ENCODE results near the gene S100A4. TPM values are rescaled to one million over a fixed set of nuclear protein-coding genes. Genes with fewer than 3 reads are reported as not detected.

The S100A4 gene
- total RNA-seq, 2 donors from 2014 or later: 144 to 156 TPM

GRCh38 chr1:153569465-153569864, 23.9 kb upstream of the S100A4 start:
- Histone ChIP-seq H3K9me3 (no peaks in the 10 kb centered on the region), H3K36me3 (no peaks in the 10 kb centered on the region), H3K4me1 (peaks cover 0 to 56% of the 10 kb centered on the region in 2 donors), H3K27ac (no peak overlapping the region), H3K4me3 (no peak overlapping the region), H3K27me3 (no peaks in the 10 kb centered on the region)
- no peak for TF ChIP-seq CTCF (IDR thresholded peaks at IDR 0.05)
- DNase-seq (ENCODE audit: low spot score): no peak

- no peaks in the 10 kb centered on the region for H3K27me3 ChIP-seq
- peaks cover 0 to 56% of the 10 kb centered on the region in 2 donors for H3K4me1 ChIP-seq
Observed at GRCh38 chr1:153568367-153569099, 22.9 kb upstream of the S100A4 start.

GRCh38 chr1:153567621-153568366, 22.2 kb upstream of the S100A4 start:
- DNase-seq (ENCODE audit: low spot score): no peak

More at GRCh38 chr1:153568367-153569099, 22.9 kb upstream of the S100A4 start:
- Histone ChIP-seq H3K4me3 (peak overlapping the region; percentile 10 to 23), H3K36me3 (no peaks in the 10 kb centered on the region), H3K27ac (peak overlapping the region; percentile 84 to 89), H3K9me3 (no peaks in the 10 kb centered on the region)
- peak; percentile 94 for DNase-seq (ENCODE audit: low spot score)
- peak; percentile 99 to 100 for TF ChIP-seq CTCF (IDR thresholded peaks at IDR 0.05)

GRCh38 chr1:153566414-153567371, 21.1 kb upstream of the S100A4 start:
- TF ChIP-seq CTCF (IDR thresholded peaks at IDR 0.05): no peak
- peaks cover 0 to 41% of the 10 kb centered on the region in 2 donors for H3K4me1 ChIP-seq

More at GRCh38 chr1:153567621-153568366, 22.2 kb upstream of the S100A4 start:
- Histone ChIP-seq H3K4me1 (peaks cover 0 to 50% of the 10 kb centered on the region in 2 donors), H3K27me3 (no peaks in the 10 kb centered on the region), H3K36me3 (no peaks in the 10 kb centered on the region), H3K9me3 (no peaks in the 10 kb centered on the region), H3K4me3 (peak overlapping the region in 1 of 2 donors; percentile 23), H3K27ac (peak overlapping the region; percentile 84 to 89)
- TF ChIP-seq CTCF (IDR thresholded peaks at IDR 0.05): no peak

More at GRCh38 chr1:153566414-153567371, 21.1 kb upstream of the S100A4 start:
- Histone ChIP-seq H3K27ac (peak overlapping the region; percentile 84 to 89), H3K4me3 (no peak overlapping the region), H3K9me3 (no peaks in the 10 kb centered on the region), H3K36me3 (no peaks in the 10 kb centered on the region), H3K27me3 (no peaks in the 10 kb centered on the region)
- DNase-seq (ENCODE audit: low spot score): peak; percentile 98

Measured in right atrium auricular region (tissue), 2 donors.